NCI-H510A (cell line): Measurements from ENCODE around the gene CRADD.
"Not testable (repeated sequence)": the region's sequence is repeated elsewhere in the genome, so short reads cannot be mapped to it uniquely, and the experiment has no call there.

Source experiments
- DNase-seq: peaks from one replicate; lab custom pipeline; 2025; lab: John Stamatoyannopoulos, UW

The CRADD gene

GRCh38 chr12:93737457-93738198 is 60.5 kb downstream of the CRADD start:
- no peak for DNase-seq

- no peak for DNase-seq
Measured at GRCh38 chr12:93738199-93739058, 61.3 kb downstream of the CRADD start.

- no peak for DNase-seq
Measured at GRCh38 chr12:93740751-93741150, 63.6 kb downstream of the CRADD start.

- DNase-seq, result peak; percentile 28
Measured at GRCh38 chr12:93741659-93742109, 64.5 kb downstream of the CRADD start.

- peak; percentile 44 for DNase-seq
Measured at GRCh38 chr12:93742110-93742934, 65.1 kb downstream of the CRADD start.

- DNase-seq, result no peak
Measured at GRCh38 chr12:93743229-93743998, 66.2 kb downstream of the CRADD start.

- DNase-seq, result no peak
Measured at GRCh38 chr12:93743999-93744689, 67.0 kb downstream of the CRADD start.

GRCh38 chr12:93745286-93745685 is 68.1 kb downstream of the CRADD start:
- no peak for DNase-seq

GRCh38 chr12:93746572-93747168 is 69.5 kb downstream of the CRADD start:
- no peak for DNase-seq

GRCh38 chr12:93748672-93749383 is 71.7 kb downstream of the CRADD start:
- DNase-seq, result no peak

- DNase-seq, result no peak
Measured at GRCh38 chr12:93749515-93749914, 72.3 kb downstream of the CRADD start.

- no peak for DNase-seq
Measured at GRCh38 chr12:93750056-93750455, 72.9 kb downstream of the CRADD start.

GRCh38 chr12:93751864-93752610 is 74.9 kb downstream of the CRADD start:
- DNase-seq, result no peak

GRCh38 chr12:93753285-93753684 is 76.1 kb downstream of the CRADD start:
- no peak for DNase-seq

GRCh38 chr12:93753838-93754429 is 76.8 kb downstream of the CRADD start:
- no peak for DNase-seq

GRCh38 chr12:93754859-93755258 is 77.7 kb downstream of the CRADD start:
- not testable (repeated sequence) for DNase-seq

GRCh38 chr12:93756288-93756687 is 79.1 kb downstream of the CRADD start:
- DNase-seq, result no peak
